Thoracic aorta (tissue), 2 donors: ENCODE results near the gene CCDC33. TPM values are rescaled to one million over a fixed set of nuclear protein-coding genes. Genes with fewer than 3 reads are reported as not detected.

Source experiments
- ATAC-seq: fragments of 150-250 bp; one replicate; pipeline ENCODE4 v1.8.0; 2017; ENCODE audit warnings: low read depth; ENCODE audit not compliant: insufficient number of reproducible peaks, low FRiP score
- DNase-seq: peaks from one replicate; pipeline ENCODE4 v3.0.0-alpha.2; 2020; ENCODE audit warnings: low spot score
- H3K27ac ChIP-seq, 2 donors: fragments of 200-600 bp; sonication (generic); 1 replicate in 1 of 2; 2 replicates in 1 of 2; pipeline ENCODE4 v1.5.1; 2016; ENCODE audit warnings: mild to moderate bottlenecking in 2 of 2, moderate library complexity in 2 of 2
- H3K27me3 ChIP-seq: fragments of 200-600 bp; sonication (generic); replicated peaks from 2 replicates; pipeline ENCODE4 v1.6.0; 2016; ENCODE audit warnings: mild to moderate bottlenecking; ENCODE audit not compliant: insufficient read depth
- H3K36me3 ChIP-seq: fragments of 200-600 bp; sonication (generic); one replicate; pipeline ENCODE4 v1.5.1; 2016
- H3K4me1 ChIP-seq, 2 donors: fragments of 200-600 bp; sonication (generic); 1 replicate in 1 of 2; 2 replicates in 1 of 2; pipeline versions ENCODE4 v1.5.1 to v1.6.0; 2016; ENCODE audit warnings: low read depth in 2 of 2, mild to moderate bottlenecking in 1 of 2; ENCODE audit not compliant: control insufficient read depth in 1 of 2
- H3K4me3 ChIP-seq: fragments of 200-600 bp; sonication (generic); 2 replicates; pipeline ENCODE4 v1.5.1; 2016; ENCODE audit warnings: mild to moderate bottlenecking
- H3K9me3 ChIP-seq: fragments of 200-600 bp; sonication (generic); 2 replicates; pipeline ENCODE4 v1.5.1; 2016
- total RNA-seq, 2 donors: library from RNA; depleted of rRNA; stranded (reverse); fragments of >200 nt; gene quantifications; one replicate each; pipeline versions ENCODE4 v1.1.0 to v1.2.3, GENCODE V29; 2016
- TF ChIP-seq, protein P1 (sequence below): fragments of 200-600 bp; sonication (generic); IDR thresholded peaks from one replicate; pipeline ENCODE4 v1.5.1; 2019; ENCODE audit warnings: antibody characterized with exemption

Gene CCDC33
- total RNA-seq: not detected

DNA sequence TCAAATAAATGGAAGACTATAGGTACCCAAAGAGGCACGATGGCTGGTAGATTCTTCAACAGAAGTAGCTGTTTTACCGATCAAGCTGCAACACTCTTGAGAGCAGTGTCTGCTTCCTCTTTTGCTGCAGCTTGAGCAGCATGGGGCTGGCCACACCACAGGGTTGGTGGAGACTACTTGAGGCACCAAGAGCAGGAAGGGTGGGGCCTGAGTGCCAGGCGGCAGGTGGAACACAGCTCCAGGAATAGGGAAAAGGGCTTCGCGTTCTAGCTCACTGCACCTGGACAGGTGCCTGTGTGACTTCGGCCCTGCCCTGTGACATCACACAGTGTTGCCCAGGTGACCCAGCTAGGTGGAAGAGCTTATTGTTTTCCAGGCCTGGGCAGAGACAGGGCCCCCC lies at the start of gene CCDC33:
Gene CCDC33, plus strand, starts transcription at position 365 of the 400 bp plus-strand sequence. CDS start 394 bp downstream, outside the sequence.
- H3K9me3 ChIP-seq: no peaks in the 10 kb centered on the region
- TF ChIP-seq, protein P1, sequence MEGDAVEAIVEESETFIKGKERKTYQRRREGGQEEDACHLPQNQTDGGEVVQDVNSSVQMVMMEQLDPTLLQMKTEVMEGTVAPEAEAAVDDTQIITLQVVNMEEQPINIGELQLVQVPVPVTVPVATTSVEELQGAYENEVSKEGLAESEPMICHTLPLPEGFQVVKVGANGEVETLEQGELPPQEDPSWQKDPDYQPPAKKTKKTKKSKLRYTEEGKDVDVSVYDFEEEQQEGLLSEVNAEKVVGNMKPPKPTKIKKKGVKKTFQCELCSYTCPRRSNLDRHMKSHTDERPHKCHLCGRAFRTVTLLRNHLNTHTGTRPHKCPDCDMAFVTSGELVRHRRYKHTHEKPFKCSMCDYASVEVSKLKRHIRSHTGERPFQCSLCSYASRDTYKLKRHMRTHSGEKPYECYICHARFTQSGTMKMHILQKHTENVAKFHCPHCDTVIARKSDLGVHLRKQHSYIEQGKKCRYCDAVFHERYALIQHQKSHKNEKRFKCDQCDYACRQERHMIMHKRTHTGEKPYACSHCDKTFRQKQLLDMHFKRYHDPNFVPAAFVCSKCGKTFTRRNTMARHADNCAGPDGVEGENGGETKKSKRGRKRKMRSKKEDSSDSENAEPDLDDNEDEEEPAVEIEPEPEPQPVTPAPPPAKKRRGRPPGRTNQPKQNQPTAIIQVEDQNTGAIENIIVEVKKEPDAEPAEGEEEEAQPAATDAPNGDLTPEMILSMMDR: no peak
- DNase-seq (no peak), ATAC-seq (no peak)
- H3K4me1 ChIP-seq: peaks cover 17 to 24% of the 10 kb centered on the region in 2 donors
- no peaks in the 10 kb centered on the region for H3K27me3 ChIP-seq
- no peak within 1 kb of the TSS for H3K27ac ChIP-seq
- H3K4me3 ChIP-seq: no peak within 1 kb of the TSS
- no peaks in the 10 kb centered on the region for H3K36me3 ChIP-seq

DNA sequence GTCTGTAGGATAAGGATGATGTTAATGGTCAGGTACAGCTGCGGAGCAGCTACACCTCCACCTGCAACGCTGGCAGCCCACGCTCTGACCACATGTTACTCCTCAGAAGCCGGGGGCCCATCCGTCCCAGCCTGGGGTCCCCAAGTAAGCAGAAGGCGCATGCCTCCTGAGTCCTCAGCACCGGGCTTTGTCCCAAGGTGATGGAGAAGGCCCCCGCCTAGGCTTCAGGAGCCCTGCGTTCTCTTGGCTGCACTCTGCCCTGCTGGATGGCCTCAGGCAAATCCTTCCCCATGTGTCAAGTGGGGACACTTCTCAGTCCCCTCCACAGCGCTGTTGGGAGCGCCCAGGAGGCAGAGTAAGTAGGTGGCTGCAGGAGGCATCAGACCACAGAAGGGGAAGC lies 47.9 kb upstream of the CCDC33 start:
- no peak overlapping the region for H3K27ac ChIP-seq
- no peak overlapping the region for H3K4me3 ChIP-seq
- no peaks in the 10 kb centered on the region for H3K4me1 ChIP-seq
- no peaks in the 10 kb centered on the region for H3K27me3 ChIP-seq
- TF ChIP-seq, protein P1: no peak
- H3K9me3 ChIP-seq: no peaks in the 10 kb centered on the region
- no peak for DNase-seq
- no peaks in the 10 kb centered on the region for H3K36me3 ChIP-seq
- ATAC-seq: no peak

- DNase-seq (no peak), ATAC-seq (no peak)
- Histone ChIP-seq H3K9me3 (no peaks in the 10 kb centered on the region), H3K4me1 (peaks cover 4 to 9% of the 10 kb centered on the region in 2 donors), H3K4me3 (no peak overlapping the region), H3K27ac (no peak overlapping the region), H3K27me3 (no peaks in the 10 kb centered on the region), H3K36me3 (no peaks in the 10 kb centered on the region)
- TF ChIP-seq, protein P1: no peak
Measured at GRCh38 chr15:74191798-74192197, 44.3 kb upstream of the CCDC33 start.

GRCh38 chr15:74192751-74193150 lies 43.4 kb upstream of the CCDC33 start:
- no peak for DNase-seq
- Histone ChIP-seq H3K36me3 (no peaks in the 10 kb centered on the region), H3K4me1 (peaks cover 4 to 9% of the 10 kb centered on the region in 2 donors), H3K4me3 (no peak overlapping the region), H3K9me3 (no peaks in the 10 kb centered on the region), H3K27me3 (no peaks in the 10 kb centered on the region), H3K27ac (no peak overlapping the region)
- TF ChIP-seq, protein P1: no peak
- no peak for ATAC-seq

GRCh38 chr15:74193299-74193718 lies 42.8 kb upstream of the CCDC33 start:
- Histone ChIP-seq H3K27me3 (no peaks in the 10 kb centered on the region), H3K4me1 (peaks cover 4 to 9% of the 10 kb centered on the region in 2 donors), H3K9me3 (no peaks in the 10 kb centered on the region), H3K4me3 (no peak overlapping the region), H3K36me3 (no peaks in the 10 kb centered on the region), H3K27ac (no peak overlapping the region)
- TF ChIP-seq, protein P1: no peak
- DNase-seq (no peak), ATAC-seq (no peak)
